ENCODE results near the gene SRP9. TPM values are rescaled to one million over a fixed set of nuclear protein-coding genes. Genes with fewer than 3 reads are reported as not detected.

SRP9 gene
- total RNA-seq, result 100 to 1,000 TPM; 198 to 225 TPM

DNA sequence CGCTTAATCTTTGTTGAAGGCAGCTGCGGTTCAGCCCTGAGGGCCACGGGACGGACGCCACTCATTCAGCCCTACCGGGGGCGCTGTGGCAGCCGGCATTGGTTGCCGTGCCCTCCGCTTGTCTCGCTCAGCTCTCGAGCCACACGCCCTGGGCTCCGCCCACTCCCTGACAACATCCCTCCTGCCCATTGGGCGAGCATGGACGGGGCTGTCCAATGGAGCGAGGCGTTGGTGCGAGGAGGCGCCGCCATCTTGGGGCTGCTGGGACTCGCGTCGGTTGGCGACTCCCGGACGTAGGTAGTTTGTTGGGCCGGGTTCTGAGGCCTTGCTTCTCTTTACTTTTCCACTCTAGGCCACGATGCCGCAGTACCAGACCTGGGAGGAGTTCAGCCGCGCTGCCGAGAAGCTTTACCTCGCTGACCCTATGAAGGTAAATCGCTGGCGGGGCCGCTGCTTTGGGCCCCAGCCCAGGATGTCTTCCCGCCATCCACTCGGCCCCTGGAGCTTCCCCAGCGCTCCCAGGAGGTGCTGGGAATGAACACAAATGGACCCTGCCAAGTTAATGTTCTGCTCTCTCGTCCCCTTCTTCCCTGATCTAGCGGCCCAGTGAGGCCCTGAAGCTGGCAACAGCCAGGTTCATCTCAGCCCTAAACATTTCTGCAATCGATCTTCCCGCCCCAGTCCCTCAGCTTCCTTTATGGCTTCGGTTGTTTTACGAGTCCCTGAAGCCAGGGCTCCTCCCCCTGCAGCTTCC, at the start of gene SRP9:
TSS of gene SRP9 (plus strand) at position 244 of the 754 bp plus-strand sequence. CDS start at position 359, 115 bp downstream.
- DNase-seq, result peak; percentile 100
- ATAC-seq, result peak; percentile 99
- Mint-ChIP-seq H3K27me3 (no peaks in the 10 kb centered on the region), H3K36me3 (peaks cover 25% of the 10 kb centered on the region), H3K4me1 (peaks cover 29% of the 10 kb centered on the region), H3K27ac (no peak within 1 kb of the TSS), H3K4me3 (no peak within 1 kb of the TSS), H3K9me3 (ENCODE audit: low read depth) (no peaks in the 10 kb centered on the region)
- CTCF ChIA-PET, result interaction anchor here (0.7 to 3.6 kb wide), 30 partner anchors 8 to 353 kb away, joined by 3 to 30 read pairs (median 4); partner anchors contain the start of genes EPHX1, H3-3A, PYCR2 and TMEM63A

- H3K27ac Mint-ChIP-seq, result no peak overlapping the region
- H3K36me3 Mint-ChIP-seq, result no peaks in the 10 kb centered on the region
- H3K27me3 Mint-ChIP-seq, result peaks cover 7% of the 10 kb centered on the region
- CTCF ChIA-PET, result interaction anchor here (1.3 kb wide), 1 partner anchor 21 kb away, joined by 3 read pairs; no protein-coding TSS in a partner anchor
- H3K9me3 Mint-ChIP-seq (ENCODE audit: low read depth), result no peaks in the 10 kb centered on the region
- ATAC-seq (no peak), DNase-seq (no peak)
- H3K4me3 Mint-ChIP-seq, result no peak overlapping the region
- no peaks in the 10 kb centered on the region for H3K4me1 Mint-ChIP-seq
These were observed 46.1 kb upstream of the SRP9 start for GRCh38 chr1:225731491-225731890.

DNA sequence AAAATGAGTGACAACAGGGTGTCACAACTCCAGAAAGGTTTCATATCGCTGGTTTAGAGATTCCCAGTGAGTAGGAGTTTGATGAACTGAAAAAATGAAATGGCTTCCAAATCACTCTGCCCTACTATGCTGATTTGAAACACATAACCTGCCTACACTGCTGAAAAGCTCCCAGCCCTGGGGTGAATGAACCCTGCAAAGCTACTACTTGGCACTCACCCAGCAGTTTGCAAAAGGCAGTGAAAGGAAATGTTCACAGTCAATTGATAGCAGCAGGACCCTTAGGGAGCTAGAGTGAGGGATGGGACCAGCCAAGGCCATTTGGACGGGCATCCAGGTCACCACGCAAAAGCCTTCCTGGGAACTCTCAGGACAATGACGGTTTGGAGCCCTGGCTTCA, 44.4 kb upstream of the SRP9 start:
- no peak overlapping the region for H3K27ac Mint-ChIP-seq
- CTCF ChIA-PET, result no interaction called here
- H3K4me3 Mint-ChIP-seq, result no peak overlapping the region
- peaks cover 7% of the 10 kb centered on the region for H3K27me3 Mint-ChIP-seq
- ATAC-seq (no peak), DNase-seq (no peak)
- H3K4me1 Mint-ChIP-seq, result no peaks in the 10 kb centered on the region
- no peaks in the 10 kb centered on the region for H3K36me3 Mint-ChIP-seq
- H3K9me3 Mint-ChIP-seq (ENCODE audit: low read depth), result no peaks in the 10 kb centered on the region

GRCh38 chr1:225735252-225736149, 42.1 kb upstream of the SRP9 start:
- DNase-seq (no peak), ATAC-seq (no peak)
- H3K36me3 Mint-ChIP-seq, result no peaks in the 10 kb centered on the region
- no peaks in the 10 kb centered on the region for H3K9me3 Mint-ChIP-seq (ENCODE audit: low read depth)
- no peak overlapping the region for H3K27ac Mint-ChIP-seq
- peaks cover 4% of the 10 kb centered on the region for H3K27me3 Mint-ChIP-seq
- CTCF ChIA-PET, result no interaction called here
- no peaks in the 10 kb centered on the region for H3K4me1 Mint-ChIP-seq
- H3K4me3 Mint-ChIP-seq, result no peak overlapping the region

GRCh38 chr1:225736437-225737098, 41.1 kb upstream of the SRP9 start:
- ATAC-seq (no peak), DNase-seq (no peak)
- H3K4me1 Mint-ChIP-seq, result no peaks in the 10 kb centered on the region
- H3K9me3 Mint-ChIP-seq (ENCODE audit: low read depth), result no peaks in the 10 kb centered on the region
- no peak overlapping the region for H3K27ac Mint-ChIP-seq
- H3K27me3 Mint-ChIP-seq, result peaks cover 4% of the 10 kb centered on the region
- H3K36me3 Mint-ChIP-seq, result no peaks in the 10 kb centered on the region
- CTCF ChIA-PET, result no interaction called here
- no peak overlapping the region for H3K4me3 Mint-ChIP-seq

DNA sequence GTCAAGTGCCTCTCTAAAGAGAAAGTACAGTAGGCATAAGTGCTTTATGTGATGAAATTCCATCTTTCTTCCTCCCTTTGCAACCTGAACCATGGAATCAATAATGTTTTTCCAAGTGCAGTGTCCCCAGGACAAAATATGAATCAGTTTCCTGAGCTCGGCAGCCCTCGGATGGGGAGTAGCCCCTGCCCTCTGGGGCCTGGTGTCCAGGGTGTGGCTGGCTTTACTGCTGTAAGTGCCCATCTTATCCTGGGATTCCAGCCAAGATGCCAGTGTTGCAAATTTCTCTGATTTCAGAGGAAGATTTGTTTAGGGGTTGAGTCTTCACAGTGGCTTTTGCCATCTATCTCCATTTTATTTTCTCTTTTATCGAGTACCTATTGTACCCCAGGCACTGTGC, 40.5 kb upstream of the SRP9 start:
- DNase-seq, result no peak
- Mint-ChIP-seq H3K4me3 (no peak overlapping the region), H3K27me3 (peaks cover under 1% of the 10 kb centered on the region), H3K9me3 (ENCODE audit: low read depth) (no peaks in the 10 kb centered on the region), H3K4me1 (no peaks in the 10 kb centered on the region), H3K27ac (no peak overlapping the region), H3K36me3 (no peaks in the 10 kb centered on the region)
- ATAC-seq, result no peak
- CTCF ChIA-PET, result no interaction called here

- no peak overlapping the region for H3K4me3 Mint-ChIP-seq
- CTCF ChIA-PET, result no interaction called here
These were observed 39.8 kb upstream of the SRP9 start for GRCh38 chr1:225737866-225738265.

DNA sequence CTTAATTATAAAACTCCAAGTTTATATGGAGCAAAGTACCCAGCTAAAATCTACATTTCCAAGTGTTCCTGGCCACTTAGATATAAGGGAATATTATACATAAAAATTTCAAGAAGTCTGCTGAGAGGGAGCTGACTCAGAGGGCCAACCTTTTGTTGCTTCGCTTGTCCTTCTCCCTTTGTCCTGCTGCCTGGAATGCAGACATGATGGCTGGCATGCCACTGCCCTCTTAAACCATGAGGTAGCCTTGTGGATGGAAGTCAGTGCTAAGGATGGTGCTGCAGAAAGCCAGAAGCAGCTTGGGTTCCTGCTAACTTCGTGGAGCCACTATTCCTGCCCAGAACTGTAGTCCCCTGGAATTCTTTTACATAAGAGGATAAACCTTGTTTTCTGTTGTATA, 38.9 kb upstream of the SRP9 start:
- Mint-ChIP-seq H3K9me3 (ENCODE audit: low read depth) (no peaks in the 10 kb centered on the region), H3K4me1 (no peaks in the 10 kb centered on the region), H3K27me3 (no peaks in the 10 kb centered on the region), H3K36me3 (no peaks in the 10 kb centered on the region), H3K4me3 (no peak overlapping the region), H3K27ac (no peak overlapping the region)
- DNase-seq (no peak), ATAC-seq (no peak)
- CTCF ChIA-PET, result no interaction called here

More at GRCh38 chr1:225737866-225738265, 39.8 kb upstream of the SRP9 start:
- no peak for DNase-seq
- Mint-ChIP-seq H3K36me3 (no peaks in the 10 kb centered on the region), H3K27me3 (no peaks in the 10 kb centered on the region), H3K27ac (no peak overlapping the region), H3K4me1 (no peaks in the 10 kb centered on the region), H3K9me3 (ENCODE audit: low read depth) (no peaks in the 10 kb centered on the region)
- no peak for ATAC-seq

DNA sequence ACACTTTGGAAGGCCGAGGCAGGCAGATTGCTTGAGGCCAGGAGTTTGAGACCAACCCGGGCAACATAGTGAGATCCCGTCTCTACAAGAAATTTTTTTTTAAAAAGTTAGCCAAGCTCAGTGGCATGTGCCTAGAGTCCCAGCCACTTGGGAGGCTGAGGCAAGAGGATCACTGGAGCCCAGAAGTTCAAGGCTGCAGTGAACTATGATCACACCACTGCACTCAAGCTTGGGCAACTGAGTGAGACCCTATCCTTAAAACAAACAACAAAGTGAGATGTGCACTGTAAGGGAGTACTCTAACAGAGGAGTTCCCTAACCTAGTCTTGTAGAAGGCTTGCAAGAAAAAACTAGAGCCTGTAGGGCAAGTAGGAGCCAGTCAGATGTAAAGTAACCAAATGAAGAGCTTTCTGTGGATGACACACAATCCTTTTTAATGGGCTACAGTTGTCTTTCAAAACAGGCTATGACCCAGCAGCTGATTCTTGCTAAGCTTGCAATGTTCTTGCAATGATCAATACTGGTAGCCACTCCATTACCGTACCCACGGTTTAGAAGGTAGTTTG, 38.0 kb upstream of the SRP9 start:
- Mint-ChIP-seq H3K4me1 (no peaks in the 10 kb centered on the region), H3K36me3 (no peaks in the 10 kb centered on the region), H3K9me3 (ENCODE audit: low read depth) (no peaks in the 10 kb centered on the region), H3K27ac (no peak overlapping the region), H3K4me3 (no peak overlapping the region), H3K27me3 (no peaks in the 10 kb centered on the region)
- CTCF ChIA-PET, result no interaction called here
- ATAC-seq, result no peak
- no peak for DNase-seq

- CTCF ChIA-PET, result no interaction called here
- no peak overlapping the region for H3K27ac Mint-ChIP-seq
- no peaks in the 10 kb centered on the region for H3K4me1 Mint-ChIP-seq
- no peaks in the 10 kb centered on the region for H3K36me3 Mint-ChIP-seq
- H3K27me3 Mint-ChIP-seq, result no peaks in the 10 kb centered on the region
- ATAC-seq, result no peak
- no peak overlapping the region for H3K4me3 Mint-ChIP-seq
- no peaks in the 10 kb centered on the region for H3K9me3 Mint-ChIP-seq (ENCODE audit: low read depth)
- DNase-seq, result no peak
These were observed 32.9 kb upstream of the SRP9 start for GRCh38 chr1:225744745-225745144.

GRCh38 chr1:225745273-225745672, 32.4 kb upstream of the SRP9 start:
- H3K4me3 Mint-ChIP-seq, result no peak overlapping the region
- DNase-seq (no peak), ATAC-seq (no peak)
- H3K27me3 Mint-ChIP-seq, result peaks cover 2% of the 10 kb centered on the region
- H3K36me3 Mint-ChIP-seq, result no peaks in the 10 kb centered on the region
- H3K27ac Mint-ChIP-seq, result no peak overlapping the region
- no peaks in the 10 kb centered on the region for H3K9me3 Mint-ChIP-seq (ENCODE audit: low read depth)
- no peaks in the 10 kb centered on the region for H3K4me1 Mint-ChIP-seq
- CTCF ChIA-PET, result no interaction called here

DNA sequence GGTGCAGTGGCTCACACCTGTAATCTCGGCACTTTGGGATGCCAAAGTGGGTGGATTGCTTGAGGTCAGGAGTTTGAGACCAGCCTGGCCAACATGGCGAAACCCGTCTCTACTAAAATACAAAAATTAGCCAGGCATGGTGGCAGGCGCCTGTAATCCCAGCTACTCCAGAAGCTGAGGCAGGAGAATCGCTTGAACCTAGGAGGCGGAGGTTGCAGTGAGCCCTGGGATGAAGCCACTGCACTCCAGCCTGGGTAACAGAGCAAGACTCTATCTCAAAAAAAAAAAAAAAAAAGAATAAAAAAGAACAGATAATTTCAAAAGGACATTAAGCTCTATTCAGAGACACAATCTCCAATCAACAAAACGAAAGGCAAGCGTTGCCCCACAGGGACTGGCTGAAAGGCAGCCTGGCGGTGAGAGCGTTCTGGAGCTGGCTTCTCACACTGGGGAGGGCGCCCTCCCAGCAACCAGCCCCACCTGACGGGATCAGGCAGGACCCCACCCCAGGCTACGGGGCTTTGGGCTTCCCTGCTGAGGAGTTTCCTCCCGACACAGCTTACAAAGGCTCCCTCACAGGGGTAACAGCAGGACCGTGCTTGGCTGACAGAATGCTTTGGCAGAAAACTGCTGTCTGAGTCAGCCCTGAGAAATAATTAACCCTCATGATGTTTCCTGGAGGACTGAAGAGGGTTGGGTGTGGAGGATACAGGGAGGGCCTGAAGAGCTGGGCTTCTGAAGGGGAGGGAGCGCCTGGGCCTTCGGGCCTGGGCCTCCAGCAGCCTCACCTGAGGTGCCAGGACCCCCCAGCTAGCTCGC, 31.1 kb upstream of the SRP9 start:
- no peak for ATAC-seq
- CTCF ChIA-PET, result interaction anchor here (0.7 to 1.3 kb wide), 2 partner anchors 23 to 188 kb away, joined by 3 read pairs; no protein-coding TSS in a partner anchor
- Mint-ChIP-seq H3K9me3 (ENCODE audit: low read depth) (no peaks in the 10 kb centered on the region), H3K4me1 (no peaks in the 10 kb centered on the region), H3K27me3 (peaks cover 2% of the 10 kb centered on the region), H3K4me3 (no peak overlapping the region), H3K27ac (no peak overlapping the region), H3K36me3 (no peaks in the 10 kb centered on the region)
- DNase-seq, result no peak

All from activated CD8-positive, alpha-beta memory T cell treated with anti-CD3 and anti-CD28 coated beads, Interleukin-2, amount 10 ng/mL, durations not matched to agents 7 days and 5 days (primary cell).